DMS114 treated with DMSO at 0.1 percent for 48 hours (cell line): Measurements from ENCODE around the gene HS3ST4.

Experiments used
- DNase-seq: peaks from one replicate; lab custom pipeline; 2025; ENCODE audit not compliant: unreplicated experiment; lab: John Stamatoyannopoulos, UW

HS3ST4 gene

GRCh38 chr16:26175944-26176343 lies 484.2 kb downstream of the HS3ST4 start:
- no peak for DNase-seq

GRCh38 chr16:26177438-26177837 lies 485.7 kb downstream of the HS3ST4 start:
- DNase-seq, result no peak

GRCh38 chr16:26178298-26178697 lies 486.5 kb downstream of the HS3ST4 start:
- no peak for DNase-seq

- no peak for DNase-seq
Observed at GRCh38 chr16:26186091-26186615, 494.4 kb downstream of the HS3ST4 start.
